CD14-positive monocyte (primary cell): ENCODE data around the gene ERCC6L2. TPM values are rescaled to one million over a fixed set of nuclear protein-coding genes. Genes with fewer than 3 reads are reported as not detected.

Source experiments
- DNase-seq, 3 donors: peaks; one replicate each; pipeline ENCODE4 v3.0.0-alpha.2; 2011 to 2022
- H2AFZ ChIP-seq: 2 replicates; pipeline ENCODE4 v1.6.0; 2012; ENCODE audit warnings: mild to moderate bottlenecking, low read depth, low read length, inconsistent platforms; ENCODE audit not compliant: insufficient read depth, poor library complexity, severe bottlenecking
- H3K27ac ChIP-seq, 2 donors: 1 replicate in 1 of 2; 2 replicates in 1 of 2; pipeline ENCODE4 v1.5.1; 2012 to 2013; ENCODE audit warnings: low read length in 2 of 2, control low read depth in 1 of 2, inconsistent platforms in 1 of 2, low read depth in 1 of 2, mild to moderate bottlenecking in 1 of 2
- H3K27me3 ChIP-seq, 2 donors: one replicate each; pipeline versions ENCODE4 v1.6.0 to v1.6.1; 2011 to 2013; ENCODE audit warnings: low read length in 2 of 2; ENCODE audit not compliant: control insufficient read depth in 2 of 2, insufficient read depth in 2 of 2
- H3K36me3 ChIP-seq, 2 donors: replicated peaks in 1 of 2; 1 replicate in 1 of 2; 2 replicates in 1 of 2; pipeline versions ENCODE4 v1.5.1 to v1.6.1; 2012 to 2013; ENCODE audit warnings: low read length in 2 of 2, control low read depth in 1 of 2, inconsistent platforms in 1 of 2, mild to moderate bottlenecking in 1 of 2; ENCODE audit not compliant: insufficient read depth in 2 of 2, control insufficient read depth in 1 of 2
- H3K4me1 ChIP-seq, 2 donors: 1 replicate in 1 of 2; 2 replicates in 1 of 2; pipeline versions ENCODE4 v1.5.1 to v1.6.1; 2012 to 2013; ENCODE audit warnings: low read length in 2 of 2, control low read depth in 1 of 2, inconsistent platforms in 1 of 2, mild to moderate bottlenecking in 1 of 2, moderate library complexity in 1 of 2; ENCODE audit not compliant: insufficient read depth in 2 of 2, control insufficient read depth in 1 of 2
- H3K4me2 ChIP-seq: replicated peaks from 2 replicates; pipeline ENCODE3; 2012; ENCODE audit warnings: low read length, moderate library complexity, mild to moderate bottlenecking; ENCODE audit not compliant: poor library complexity, severe bottlenecking; ENCODE audit errors: extremely low read depth
- H3K4me3 ChIP-seq, 3 experiments: fragments of 200-600 bp in 1 of 3; sonication (generic) in 1 of 3; replicated peaks in 1 of 3; 1 replicate in 2 of 3; 2 replicates in 1 of 3; pipeline ENCODE4 v1.5.1; 2011 to 2013; ENCODE audit warnings: low read length in 3 of 3, mild to moderate bottlenecking in 3 of 3, control low read depth in 2 of 3, low read depth in 2 of 3, inconsistent platforms in 1 of 3, moderate library complexity in 1 of 3
- H3K79me2 ChIP-seq: 2 replicates; pipeline ENCODE4 v1.6.0; 2012; ENCODE audit warnings: mild to moderate bottlenecking, control low read depth, inconsistent platforms, low read length, moderate library complexity; ENCODE audit not compliant: insufficient read depth
- H3K9ac ChIP-seq: 2 replicates; pipeline ENCODE4 v1.6.0; 2017; ENCODE audit warnings: low read length, mild to moderate bottlenecking; ENCODE audit not compliant: insufficient read depth, poor library complexity, severe bottlenecking
- H3K9me3 ChIP-seq, 2 donors: replicated peaks in 1 of 2; 1 replicate in 1 of 2; 2 replicates in 1 of 2; pipeline versions ENCODE4 v1.5.1 to v1.6.1; 2012 to 2013; ENCODE audit warnings: low read length in 2 of 2, control low read depth in 1 of 2; ENCODE audit not compliant: control insufficient read depth in 1 of 2, insufficient read depth in 1 of 2
- H4K20me1 ChIP-seq: 2 replicates; pipeline ENCODE4 v1.6.0; 2012; ENCODE audit warnings: mild to moderate bottlenecking, low read length, control low read depth, moderate library complexity; ENCODE audit not compliant: insufficient read depth
- H3K27ac Mint-ChIP-seq, 7 donors: one replicate each; pipeline ENCODE4 v1.8.0; 2020; ENCODE audit warnings: mild to moderate bottlenecking in 7 of 7, mixed read lengths in 7 of 7, moderate library complexity in 6 of 7, inconsistent platforms in 2 of 7
- H3K27me3 Mint-ChIP-seq, 3 donors: one replicate each; pipeline ENCODE4 v1.8.0; 2021 to 2022; ENCODE audit warnings: low read depth in 3 of 3, mild to moderate bottlenecking in 3 of 3, mixed read lengths in 3 of 3, moderate library complexity in 3 of 3, inconsistent platforms in 1 of 3
- H3K36me3 Mint-ChIP-seq, 2 donors: one replicate each; pipeline ENCODE4 v1.8.0; 2020; ENCODE audit warnings: mixed read lengths in 2 of 2, inconsistent platforms in 1 of 2, mild to moderate bottlenecking in 1 of 2
- H3K4me1 Mint-ChIP-seq: one replicate; pipeline ENCODE4 v1.8.0; 2020; ENCODE audit warnings: mild to moderate bottlenecking, mixed read lengths
- H3K4me3 Mint-ChIP-seq, 2 donors: one replicate each; pipeline ENCODE4 v1.8.0; 2020; ENCODE audit warnings: mild to moderate bottlenecking in 2 of 2, mixed read lengths in 2 of 2, moderate library complexity in 1 of 2
- H3K9me3 Mint-ChIP-seq, 7 donors: one replicate each; pipeline ENCODE4 v1.8.0; 2020 to 2022; ENCODE audit warnings: mixed read lengths in 7 of 7, mild to moderate bottlenecking in 6 of 7, moderate library complexity in 6 of 7, inconsistent platforms in 2 of 7
- CTCF ChIP-seq: fragments of 200-600 bp; IDR thresholded peaks from one replicate; pipeline ENCODE4 v1.8.0; 2022; ENCODE audit warnings: antibody characterized with exemption, mild to moderate bottlenecking
- WGBS: methylation state at CpG from one replicate; pipeline ENCODE4 v1.1.5; 2013; ENCODE audit warnings: missing lambda C conversion rate; ENCODE audit not compliant: insufficient coverage; 5-methylcytosine and 5-hydroxymethylcytosine counted together
- intact Hi-C, 2 donors: fragments of 100-400 bp; cut with micrococcal nuclease; formaldehyde crosslinking; loops; one replicate each; pipeline versions ENCODE4 v1.15.0 to v1.15.1; 2023
- polyA plus RNA-seq, 3 donors: library from polyadenylated mRNA; depleted of rRNA in 1 of 3; unstranded in 2 of 3; stranded (reverse) in 1 of 3; fragments of 300-500 nt in 2 of 3; fragments of >200 nt in 1 of 3; fragmentation: Illumina TruSeq in 2 of 3; gene quantifications; 1 replicate in 2 of 3; 2 replicates in 1 of 3; pipeline ENCODE4 v1.2.3, GENCODE V29; 2012 to 2021

ERCC6L2 gene
- polyA plus RNA-seq, 3 donors: 7.1 to 18.9 (median 7.2) TPM

GRCh38 chr9:95840074-95840473, 35.4 kb upstream of the ERCC6L2 start:
- Histone ChIP-seq H3K27ac (no peak overlapping the region), H3K9me3 (peaks cover 0 to 4% of the 10 kb centered on the region in 2 donors), H3K27me3 (no peaks in the 10 kb centered on the region), H3K79me2 (no peaks in the 10 kb centered on the region), H3K9ac (no peak overlapping the region), H4K20me1 (no peaks in the 10 kb centered on the region), H3K4me3 (no peak overlapping the region), H3K4me1 (no peaks in the 10 kb centered on the region), H2AFZ (no peak overlapping the region), H3K36me3 (no peaks in the 10 kb centered on the region), H3K4me2 (no peak overlapping the region)
- Mint-ChIP-seq H3K4me1 (no peaks in the 10 kb centered on the region), H3K4me3 (no peak overlapping the region), H3K27ac (no peak overlapping the region), H3K27me3 (peaks cover 0 to 4% (median 3%) of the 10 kb centered on the region in 3 donors), H3K36me3 (no peaks in the 10 kb centered on the region), H3K9me3 (peaks cover 2 to 17% (median 4%) of the 10 kb centered on the region in 7 donors)
- intact Hi-C loops: no loop called here
- no CpG with 5 or more reads among the region's 2 CpGs for WGBS
- no peak for DNase-seq
- no peak for TF ChIP-seq CTCF

- no peaks in the 10 kb centered on the region for H3K27me3 ChIP-seq
- H3K4me1 ChIP-seq: no peaks in the 10 kb centered on the region
- WGBS: no CpG with 5 or more reads among the region's 3 CpGs
- DNase-seq: no peak
- Mint-ChIP-seq H3K27ac (no peak overlapping the region), H3K27me3 (peaks cover 0 to 4% (median 3%) of the 10 kb centered on the region in 3 donors), H3K4me3 (no peak overlapping the region), H3K36me3 (no peaks in the 10 kb centered on the region), H3K9me3 (peaks cover 2 to 17% (median 4%) of the 10 kb centered on the region in 7 donors), H3K4me1 (no peaks in the 10 kb centered on the region)
- intact Hi-C loops: no loop called here
- H3K4me2 ChIP-seq: no peak overlapping the region
- peaks cover 0 to 4% of the 10 kb centered on the region in 2 donors for H3K9me3 ChIP-seq
- H3K36me3 ChIP-seq: no peaks in the 10 kb centered on the region
- no peak overlapping the region for H3K9ac ChIP-seq
- no peak overlapping the region for H3K27ac ChIP-seq
- H3K4me3 ChIP-seq: no peak overlapping the region
- no peaks in the 10 kb centered on the region for H3K79me2 ChIP-seq
- no peak overlapping the region for H2AFZ ChIP-seq
- no peaks in the 10 kb centered on the region for H4K20me1 ChIP-seq
- no peak for TF ChIP-seq CTCF
Observed at GRCh38 chr9:95841377-95841776, 34.1 kb upstream of the ERCC6L2 start.
